ENCODE results near the gene COL24A1.

DNA sequence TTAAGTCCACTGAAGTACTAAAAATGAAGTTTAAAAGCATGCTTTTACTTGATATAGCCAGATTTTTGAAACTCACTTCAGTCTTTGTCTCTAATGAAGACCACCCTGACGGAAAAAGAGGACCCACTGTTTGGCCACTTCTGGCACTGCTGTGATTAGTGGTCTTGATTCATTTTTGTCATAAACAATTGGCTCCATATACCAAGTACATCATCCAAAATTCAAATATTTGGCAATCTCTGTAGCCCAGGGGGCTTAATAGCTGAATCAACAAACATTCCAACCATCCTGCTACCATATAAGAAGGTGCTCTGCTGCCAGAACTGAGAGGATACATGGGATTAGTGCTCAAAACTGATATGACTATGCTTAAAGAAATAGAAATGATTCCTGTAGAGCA, 156.0 kb downstream of the COL24A1 start:
- no peak for TF ChIP-seq CTCF (IDR thresholded peaks at IDR 0.05; ENCODE audit: low read length)
- no peak for TF ChIP-seq EZH2 (IDR thresholded peaks at IDR 0.05; ENCODE audit: borderline replicate concordance, low read length)

All from OCI-LY1 (cell line).